SJCRH30 (cell line): ENCODE results near the gene ELFN1. TPM values are rescaled to one million over a fixed set of nuclear protein-coding genes. Genes with fewer than 3 reads are reported as not detected.
A peak's percentile ranks its signal among the peaks of the same experiment; 100 is the strongest.

Experiments
- DNase-seq, 2 experiments: peaks; one replicate each; pipeline ENCODE4 v3.0.0-alpha.2; 2015 to 2020
- H3K27ac ChIP-seq: fragments of 250-450 bp; sonication (Bioruptor Pico); 2 replicates; pipeline ENCODE4 v1.5.1; 2020; ENCODE audit warnings: mild to moderate bottlenecking, moderate library complexity
- H3K27me3 ChIP-seq: fragments of 250-450 bp; sonication (Bioruptor Pico); 2 replicates; pipeline ENCODE4 v1.5.1; 2020; ENCODE audit warnings: mild to moderate bottlenecking, moderate library complexity
- H3K36me3 ChIP-seq: fragments of 250-450 bp; sonication (Bioruptor Pico); 2 replicates; pipeline ENCODE4 v1.5.1; 2020; ENCODE audit warnings: mild to moderate bottlenecking, moderate library complexity
- H3K4me1 ChIP-seq: fragments of 250-450 bp; sonication (Bioruptor Pico); 2 replicates; pipeline ENCODE4 v1.5.1; 2020; ENCODE audit warnings: mild to moderate bottlenecking, moderate library complexity
- H3K4me3 ChIP-seq: fragments of 250-450 bp; sonication (Bioruptor Pico); 2 replicates; pipeline ENCODE4 v1.5.1; 2020; ENCODE audit warnings: mild to moderate bottlenecking, moderate library complexity
- H3K9me3 ChIP-seq: fragments of 250-450 bp; sonication (Bioruptor Pico); replicated peaks from 2 replicates; pipeline ENCODE4 v1.5.1; 2020; ENCODE audit warnings: mild to moderate bottlenecking, moderate library complexity
- total RNA-seq: library from RNA; depleted of rRNA; stranded (reverse); fragments of >200 nt; shearing (Covaris generic); gene quantifications from 2 replicates; pipeline ENCODE4 v1.2.3, GENCODE V29; 2014

Gene ELFN1
- total RNA-seq, 1 experiment from 2014 or later, result 1.7 TPM

DNA sequence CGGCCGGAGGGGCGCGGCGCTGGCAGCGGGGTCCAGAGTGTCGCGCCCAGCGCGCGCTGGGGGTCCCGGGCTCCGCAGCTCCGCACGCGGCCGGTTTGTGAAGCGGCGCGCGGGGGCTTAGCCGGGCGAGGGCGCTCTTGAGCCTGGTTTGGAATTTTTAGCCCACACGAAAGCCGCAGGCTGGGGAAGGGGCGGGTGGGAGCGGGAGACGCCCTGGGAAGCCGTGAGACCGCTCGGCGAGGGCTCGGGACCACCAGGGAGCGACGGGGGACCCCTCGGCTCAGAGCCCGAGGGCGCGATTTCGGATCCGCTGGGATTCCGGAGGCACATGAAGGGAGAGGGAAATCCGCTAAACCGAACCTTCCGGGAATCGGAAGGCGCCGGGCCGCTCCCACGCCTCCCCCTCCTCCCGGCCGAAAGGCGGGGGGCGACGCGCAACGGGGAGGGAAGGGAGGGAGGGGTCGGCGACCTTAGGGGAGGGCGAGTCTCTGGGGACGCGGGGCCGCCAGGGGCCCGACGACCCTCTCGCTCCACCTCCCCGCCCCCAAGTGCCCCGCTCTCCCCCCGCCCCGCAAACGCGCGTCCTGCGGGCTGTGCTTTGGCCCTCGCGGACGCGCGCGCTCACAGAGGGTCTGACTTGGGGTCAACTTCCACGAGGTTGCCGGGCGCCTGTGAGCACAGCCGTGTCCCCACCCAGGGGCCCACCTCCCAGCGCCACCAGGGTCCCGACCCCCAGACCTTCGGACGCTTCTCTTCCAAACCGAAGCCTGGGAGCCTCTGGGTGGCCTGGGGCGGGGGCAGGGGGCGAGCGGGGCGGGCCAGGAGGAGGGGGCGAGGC lies 5.1 kb upstream of the ELFN1 start:
- peak; percentile 34 to 66 for DNase-seq
- H3K36me3 ChIP-seq, result no peaks in the 10 kb centered on the region
- peak overlapping the region; percentile 62 for H3K4me3 ChIP-seq
- H3K27me3 ChIP-seq, result no peaks in the 10 kb centered on the region
- H3K27ac ChIP-seq, result no peak overlapping the region
- no peaks in the 10 kb centered on the region for H3K9me3 ChIP-seq
- no peaks in the 10 kb centered on the region for H3K4me1 ChIP-seq

DNA sequence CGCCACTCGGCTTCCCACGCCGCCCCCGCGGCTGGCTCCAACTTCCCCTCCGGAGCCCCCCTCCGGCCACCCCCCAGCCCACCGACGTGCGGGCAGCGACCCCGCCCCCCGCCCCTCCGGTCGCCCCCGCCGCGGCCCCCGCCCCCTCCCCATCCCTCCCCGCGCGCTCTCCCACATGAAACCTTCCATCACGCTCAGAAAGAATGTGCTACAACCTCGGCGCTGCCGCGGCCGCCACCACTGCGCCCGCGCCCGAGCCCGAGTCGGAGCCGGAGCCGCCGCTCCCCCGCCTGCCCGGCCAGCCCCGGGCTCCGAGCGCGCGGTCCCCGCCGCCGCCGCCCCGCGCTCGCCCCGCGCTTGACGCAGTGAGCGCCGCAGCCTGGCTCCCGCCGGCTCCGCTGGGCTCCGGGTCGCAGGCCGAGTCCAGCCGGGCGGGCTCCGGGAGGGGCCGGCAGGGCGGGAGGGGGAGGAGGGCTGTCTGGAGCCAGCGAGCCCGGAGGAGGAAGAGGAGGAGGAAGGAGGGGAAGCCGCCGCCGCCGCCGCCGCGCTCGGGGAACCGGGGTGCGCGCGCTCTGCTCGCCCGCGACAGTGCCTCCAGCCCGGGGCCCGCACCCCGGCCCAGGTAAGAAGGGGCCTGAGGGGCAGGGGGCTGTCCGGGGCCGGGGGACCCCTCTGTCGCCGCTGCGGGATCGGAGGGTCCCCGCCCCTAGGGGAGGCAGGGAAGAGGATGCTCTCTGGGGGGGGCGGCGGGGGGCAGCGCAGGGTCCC lies 4.3 kb upstream of the ELFN1 start:
- no peaks in the 10 kb centered on the region for H3K27me3 ChIP-seq
- DNase-seq, result no peak
- no peaks in the 10 kb centered on the region for H3K9me3 ChIP-seq
- H3K4me3 ChIP-seq, result peak overlapping the region; percentile 32
- H3K4me1 ChIP-seq, result no peaks in the 10 kb centered on the region
- H3K27ac ChIP-seq, result no peak overlapping the region
- no peaks in the 10 kb centered on the region for H3K36me3 ChIP-seq

DNA sequence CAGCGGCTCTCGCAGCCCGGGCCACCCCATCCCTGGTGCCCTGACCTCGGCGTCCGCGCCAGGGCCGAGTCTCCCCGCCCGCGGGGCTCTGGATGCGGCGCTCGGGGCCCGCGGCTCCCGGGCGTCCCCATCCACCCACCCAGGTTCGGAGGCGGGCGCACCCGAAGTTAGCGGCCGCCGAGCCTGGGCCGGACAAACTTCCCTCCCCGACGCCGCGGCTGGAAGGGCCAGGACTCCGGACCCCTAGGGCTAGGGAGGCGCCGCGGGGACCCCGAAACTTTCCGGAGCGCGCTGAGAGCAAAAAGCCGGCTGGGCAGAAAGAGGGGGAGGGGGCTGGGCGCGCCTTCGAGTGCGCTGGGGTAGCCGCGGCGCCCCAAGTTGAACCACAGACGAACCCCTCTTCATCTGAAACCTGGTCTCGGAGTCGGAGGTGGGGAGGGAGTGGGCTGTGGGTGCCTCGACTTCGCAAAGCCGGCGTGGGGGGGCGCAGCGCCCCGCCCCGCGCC lies 3.7 kb upstream of the ELFN1 start:
- no peak overlapping the region for H3K27ac ChIP-seq
- H3K36me3 ChIP-seq, result no peaks in the 10 kb centered on the region
- no peak for DNase-seq
- no peaks in the 10 kb centered on the region for H3K4me1 ChIP-seq
- H3K4me3 ChIP-seq, result no peak overlapping the region
- no peaks in the 10 kb centered on the region for H3K9me3 ChIP-seq
- no peaks in the 10 kb centered on the region for H3K27me3 ChIP-seq

DNA sequence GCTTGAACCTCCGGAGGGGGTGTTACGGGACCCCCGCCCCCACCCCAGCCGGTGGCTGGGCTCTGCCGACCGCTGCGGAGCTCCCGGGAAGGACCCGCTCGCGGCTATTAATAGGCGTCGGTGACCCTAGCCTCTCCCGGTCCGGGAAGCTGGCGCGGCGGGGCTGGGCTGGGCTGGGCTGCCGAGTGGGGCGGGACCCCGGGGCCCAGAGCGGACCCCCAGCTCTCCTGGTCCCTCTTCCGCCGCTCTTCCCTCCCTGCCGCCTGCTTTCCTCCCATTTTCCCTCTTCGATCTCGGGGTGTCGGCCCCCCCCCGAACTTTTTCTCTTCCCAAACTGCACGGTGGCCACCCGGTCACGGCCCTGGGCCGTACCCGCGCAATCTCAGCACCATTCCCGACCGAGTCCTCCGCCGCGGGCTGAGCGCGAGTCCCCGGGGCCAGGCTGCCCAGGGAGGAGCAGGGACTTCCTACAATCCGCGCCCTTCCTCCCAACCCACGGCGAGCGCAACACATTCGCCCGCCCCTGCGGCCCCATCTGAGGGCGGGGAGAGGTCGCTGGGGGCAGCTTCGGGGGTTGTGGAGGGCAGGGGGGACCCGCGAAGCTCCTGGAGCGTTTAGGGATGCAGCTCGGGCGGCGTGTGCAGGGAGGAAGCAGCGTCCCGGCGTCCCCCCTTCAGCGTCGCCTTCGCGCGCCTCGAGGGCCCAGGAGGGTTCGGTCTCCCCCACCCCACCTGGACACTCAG lies 3.1 kb upstream of the ELFN1 start:
- no peaks in the 10 kb centered on the region for H3K9me3 ChIP-seq
- no peak for DNase-seq
- no peak overlapping the region for H3K4me3 ChIP-seq
- no peaks in the 10 kb centered on the region for H3K27me3 ChIP-seq
- no peaks in the 10 kb centered on the region for H3K36me3 ChIP-seq
- H3K4me1 ChIP-seq, result no peaks in the 10 kb centered on the region
- no peak overlapping the region for H3K27ac ChIP-seq

DNA sequence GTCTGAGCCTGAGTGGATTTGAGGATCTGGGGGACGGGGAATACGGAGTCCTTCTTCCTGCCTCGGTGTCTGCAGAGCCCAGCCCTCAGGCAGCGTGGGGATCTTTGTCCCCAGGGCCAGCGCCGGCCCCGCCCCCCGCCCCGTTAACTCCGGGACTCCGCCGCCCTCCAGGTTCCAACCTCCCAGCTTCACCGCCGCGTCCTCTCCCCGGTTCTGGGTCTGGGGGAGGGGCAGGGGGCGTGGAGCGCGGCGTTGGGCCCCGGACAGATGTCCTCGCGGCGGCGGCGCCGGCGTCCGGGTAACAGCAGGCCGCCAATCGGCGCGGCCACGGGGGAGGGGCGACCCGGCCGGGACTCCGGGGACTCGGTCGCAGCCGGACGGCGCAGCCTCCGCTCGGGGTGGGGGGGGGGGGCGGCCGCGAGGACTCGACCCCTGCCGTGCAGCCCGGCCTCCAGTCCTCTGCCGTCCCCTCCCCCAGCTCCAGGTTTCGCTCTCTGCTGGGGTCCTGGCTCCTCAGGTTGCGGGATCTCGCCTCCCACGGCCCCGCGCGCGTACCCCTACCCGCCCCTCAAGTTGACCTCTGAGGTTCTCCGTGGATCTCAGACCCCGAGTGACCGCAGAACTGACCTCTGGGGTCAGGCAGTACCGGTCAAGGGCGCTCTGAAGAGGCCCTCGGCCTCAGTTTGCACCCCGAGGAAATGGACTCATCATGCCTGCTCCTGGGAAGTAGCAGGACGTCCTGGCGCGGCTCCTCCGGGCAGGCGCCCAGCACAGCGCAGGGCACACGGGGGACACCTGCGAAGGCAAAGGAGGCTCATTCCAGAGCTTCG lies 2.3 kb upstream of the ELFN1 start:
- Histone ChIP-seq H3K9me3 (no peaks in the 10 kb centered on the region), H3K4me1 (no peaks in the 10 kb centered on the region), H3K4me3 (no peak overlapping the region), H3K27ac (no peak overlapping the region), H3K36me3 (no peaks in the 10 kb centered on the region), H3K27me3 (no peaks in the 10 kb centered on the region)
- no peak for DNase-seq

DNA sequence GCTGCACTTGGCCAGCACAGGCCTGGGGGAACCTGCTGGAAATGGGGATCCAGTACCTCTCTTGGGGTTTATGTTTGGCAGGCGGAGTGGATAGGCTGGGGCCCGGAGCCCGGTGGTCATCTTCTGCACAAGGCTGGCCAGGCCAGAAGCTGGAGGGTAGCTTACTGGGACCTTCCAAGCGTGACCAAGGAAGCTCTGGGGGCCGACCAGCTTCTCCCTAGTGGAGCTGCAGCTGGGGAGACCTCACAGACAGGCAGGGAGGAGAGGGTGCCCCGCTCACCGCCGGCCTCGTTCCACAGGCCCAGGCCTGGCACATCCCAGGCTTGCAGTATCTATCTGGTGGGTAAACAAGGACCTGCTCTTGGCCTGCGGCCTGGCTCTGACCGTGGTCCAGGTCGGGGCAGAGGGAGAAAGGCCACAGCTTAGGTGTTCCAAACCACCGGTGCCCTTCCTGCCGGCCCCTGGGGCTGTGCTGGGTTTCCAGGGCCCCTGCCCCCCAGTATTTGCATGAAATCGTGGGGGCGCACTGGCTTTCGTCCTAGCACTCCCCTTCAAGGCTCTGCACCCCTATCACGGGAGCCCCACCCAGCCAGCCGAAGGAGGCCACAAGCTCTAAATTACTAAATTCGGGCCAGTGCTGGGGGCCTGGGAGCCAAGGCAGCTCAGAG lies 1.5 kb upstream of the ELFN1 start:
- no peak overlapping the region for H3K27ac ChIP-seq
- H3K36me3 ChIP-seq, result no peaks in the 10 kb centered on the region
- no peaks in the 10 kb centered on the region for H3K27me3 ChIP-seq
- H3K4me3 ChIP-seq, result no peak overlapping the region
- no peaks in the 10 kb centered on the region for H3K9me3 ChIP-seq
- DNase-seq, result no peak
- H3K4me1 ChIP-seq, result no peaks in the 10 kb centered on the region

DNA sequence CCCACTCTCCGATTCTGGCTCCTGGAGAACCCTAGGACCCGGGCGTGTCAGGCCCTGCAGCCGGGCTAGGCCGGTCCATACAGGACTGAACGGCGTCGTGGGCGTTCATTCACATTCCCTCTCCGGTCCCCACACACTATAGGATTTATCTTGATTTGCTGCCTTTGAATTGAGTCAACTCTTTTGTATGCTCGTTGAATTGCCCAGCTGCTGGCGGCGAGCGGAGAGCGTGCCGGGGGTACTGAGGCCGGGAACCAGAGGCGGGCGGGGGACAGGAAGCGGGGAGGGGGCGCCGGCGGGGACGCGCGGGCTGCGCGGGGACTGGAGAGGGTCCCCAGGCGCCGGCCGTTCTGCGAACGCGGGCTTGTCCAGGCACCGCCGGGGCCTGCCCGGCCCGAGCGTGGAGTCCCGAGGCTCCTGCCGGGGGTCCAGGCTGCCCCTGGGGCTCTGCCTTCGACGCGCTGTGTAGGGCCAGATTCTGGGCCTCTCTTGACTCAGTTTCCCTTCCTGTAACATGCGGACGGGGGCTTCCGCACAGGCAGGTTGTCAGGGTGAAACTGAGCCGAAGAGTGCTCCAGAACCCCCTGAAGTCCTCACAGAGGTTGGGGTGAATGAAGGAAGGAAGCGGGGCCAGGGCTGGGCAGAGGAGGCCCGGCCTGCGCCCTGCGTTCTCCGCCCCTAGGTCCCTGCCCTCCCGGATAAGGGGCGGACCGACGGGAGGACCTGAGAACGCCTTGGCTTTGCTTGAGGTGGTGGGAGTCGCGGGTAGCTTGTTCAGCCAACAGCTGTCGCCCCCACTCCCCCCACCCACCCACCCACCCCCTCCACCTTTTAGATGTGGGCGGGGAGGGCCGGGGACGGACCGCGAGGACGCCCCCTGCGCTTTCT lies 769 bp upstream of the ELFN1 start:
- Histone ChIP-seq H3K27me3 (no peaks in the 10 kb centered on the region), H3K27ac (no peak overlapping the region), H3K4me3 (peak overlapping the region; percentile 68), H3K36me3 (no peaks in the 10 kb centered on the region), H3K9me3 (no peaks in the 10 kb centered on the region), H3K4me1 (no peaks in the 10 kb centered on the region)
- peak; percentile 41 to 46 for DNase-seq

DNA sequence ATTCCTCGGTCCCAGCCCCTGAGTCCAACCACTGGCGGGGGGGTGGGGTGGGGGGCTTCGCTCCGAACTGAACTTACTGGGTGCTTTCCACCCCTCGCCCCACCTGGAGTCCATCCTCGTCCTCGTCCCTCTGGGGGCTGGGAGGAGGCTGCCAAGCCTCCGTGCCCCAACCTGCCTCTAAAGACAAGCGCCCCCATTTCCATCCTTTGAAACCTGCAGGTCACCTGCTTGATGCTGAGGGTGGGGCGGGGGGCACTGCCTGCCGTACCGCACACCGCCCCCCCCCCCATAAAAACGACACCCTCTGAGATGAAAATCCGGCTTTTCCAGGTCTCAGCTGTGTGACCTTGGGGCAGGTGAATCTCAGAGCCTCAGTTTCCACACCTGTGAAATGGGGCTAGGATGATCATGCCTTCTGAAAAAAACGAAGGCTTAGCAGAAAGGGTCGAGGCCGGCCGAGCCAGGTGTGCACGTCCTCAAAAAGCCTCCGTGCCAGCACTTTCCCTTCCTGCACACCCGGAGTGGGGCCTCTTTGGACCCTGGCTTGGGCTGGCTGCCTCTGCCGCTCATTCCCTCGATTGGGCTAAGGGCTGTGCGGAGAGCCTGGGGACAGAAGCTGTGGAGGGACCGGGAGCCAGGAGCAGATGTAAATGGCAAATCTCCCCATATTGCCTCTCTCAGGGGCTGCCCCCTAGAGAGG lies 967 bp downstream of the ELFN1 start:
- no peaks in the 10 kb centered on the region for H3K27me3 ChIP-seq
- H3K4me1 ChIP-seq, result no peaks in the 10 kb centered on the region
- no peak overlapping the region for H3K27ac ChIP-seq
- no peaks in the 10 kb centered on the region for H3K36me3 ChIP-seq
- H3K9me3 ChIP-seq, result no peaks in the 10 kb centered on the region
- H3K4me3 ChIP-seq, result peak overlapping the region; percentile 68
- DNase-seq, result no peak

DNA sequence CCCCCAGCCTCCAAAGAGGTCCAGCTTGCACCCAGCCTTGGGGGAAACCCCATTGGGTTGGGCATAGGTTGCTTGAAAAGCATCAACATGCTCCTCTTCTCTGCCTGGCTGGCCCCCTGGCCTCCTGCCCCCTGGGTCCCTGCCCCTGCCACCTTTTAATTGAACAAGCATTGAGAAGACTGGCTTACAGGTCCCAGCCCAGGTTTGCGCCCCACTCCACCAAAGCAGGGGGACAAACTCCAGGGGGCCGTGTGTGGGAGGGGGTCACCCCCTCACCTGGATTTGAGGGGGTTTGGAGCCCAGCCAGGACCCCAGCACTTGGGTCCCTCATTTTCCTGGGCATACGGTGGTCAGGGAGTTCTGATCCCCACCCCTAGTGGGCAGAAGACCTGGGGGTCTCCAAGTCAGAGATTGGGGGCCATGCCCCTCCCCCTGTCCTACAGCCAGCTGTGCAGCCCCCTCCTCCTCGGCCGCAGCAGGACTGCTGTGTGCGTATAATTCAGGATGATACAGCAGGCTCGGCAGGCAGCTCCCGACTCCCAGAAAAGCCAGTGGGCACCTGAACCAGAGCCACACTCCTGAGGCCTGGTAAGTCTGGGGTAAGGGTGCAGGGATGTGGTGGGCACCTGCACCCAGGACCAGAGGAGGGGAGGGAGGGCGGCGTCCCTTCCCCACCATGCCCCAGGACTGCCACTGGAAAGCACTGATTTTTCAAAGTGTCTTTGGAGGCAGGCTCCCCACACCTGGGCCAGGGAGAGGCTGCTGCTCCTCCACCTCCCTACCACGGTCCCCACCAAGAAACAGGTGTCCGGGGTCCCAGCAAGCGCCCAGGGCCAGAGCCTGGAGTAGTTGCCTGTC lies 1.7 kb downstream of the ELFN1 start:
- H3K9me3 ChIP-seq, result no peaks in the 10 kb centered on the region
- no peaks in the 10 kb centered on the region for H3K36me3 ChIP-seq
- no peak for DNase-seq
- H3K27me3 ChIP-seq, result no peaks in the 10 kb centered on the region
- no peaks in the 10 kb centered on the region for H3K4me1 ChIP-seq
- no peak overlapping the region for H3K4me3 ChIP-seq
- H3K27ac ChIP-seq, result no peak overlapping the region

DNA sequence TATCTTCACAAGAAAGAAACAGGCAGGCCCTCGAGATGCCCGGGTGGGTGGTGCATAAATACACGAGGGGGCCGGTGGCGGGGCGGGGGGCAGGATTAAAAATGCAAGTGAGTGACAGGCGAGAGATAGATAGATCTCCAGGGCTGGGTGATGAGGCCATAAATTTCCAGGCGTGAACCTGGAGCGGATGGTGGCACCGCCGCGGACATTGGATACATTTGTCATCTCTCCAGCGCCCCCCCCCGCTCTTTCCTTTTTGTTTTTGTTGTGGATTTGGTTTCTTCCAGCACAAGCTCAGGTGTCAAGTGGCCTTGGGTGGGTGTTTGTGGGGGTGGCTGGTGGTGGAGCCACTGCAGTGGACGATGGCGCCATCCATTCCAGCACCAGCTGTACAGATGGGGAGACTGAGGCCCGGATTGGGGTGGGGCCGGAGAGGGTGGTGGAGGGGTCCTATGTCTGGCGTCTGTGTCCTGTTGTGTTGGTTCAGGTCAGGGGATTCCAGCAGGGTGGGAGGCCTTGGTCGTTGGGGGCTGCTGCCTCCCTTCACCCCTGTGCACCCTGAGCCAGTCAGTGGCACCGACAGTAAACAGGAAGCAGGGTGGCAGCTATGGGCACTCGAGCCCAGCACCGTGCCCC lies 2.9 kb downstream of the ELFN1 start:
- no peaks in the 10 kb centered on the region for H3K36me3 ChIP-seq
- H3K9me3 ChIP-seq, result no peaks in the 10 kb centered on the region
- no peak overlapping the region for H3K27ac ChIP-seq
- H3K27me3 ChIP-seq, result no peaks in the 10 kb centered on the region
- DNase-seq, result no peak
- H3K4me1 ChIP-seq, result no peaks in the 10 kb centered on the region
- H3K4me3 ChIP-seq, result no peak overlapping the region

DNA sequence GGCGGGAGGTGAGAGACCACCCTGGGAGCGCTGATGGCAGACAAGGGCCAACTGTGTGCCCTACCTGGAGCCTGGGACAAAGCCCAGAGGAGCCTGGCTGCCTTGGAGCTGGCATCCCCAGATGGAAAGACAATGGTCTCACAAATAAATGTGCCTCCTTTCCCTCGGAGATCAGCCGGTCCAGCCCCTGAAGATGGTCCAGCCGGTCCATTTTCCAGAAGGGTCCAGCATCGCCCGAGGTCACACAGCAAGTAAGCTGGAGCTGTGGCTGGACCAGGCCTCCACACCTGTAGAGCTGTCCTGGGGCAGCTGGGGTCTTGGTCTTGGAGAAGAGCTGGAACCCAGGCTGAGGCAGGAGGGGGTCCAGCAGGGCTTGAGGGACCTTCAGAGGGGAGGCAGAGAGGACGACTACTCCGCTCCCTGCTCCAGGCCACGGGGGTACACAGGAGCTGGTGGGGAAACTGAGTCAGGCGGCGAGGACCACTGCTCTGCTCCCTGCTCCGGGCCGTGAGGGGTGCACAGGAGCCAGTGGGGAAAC lies 3.6 kb downstream of the ELFN1 start:
- Histone ChIP-seq H3K27me3 (no peaks in the 10 kb centered on the region), H3K4me3 (no peak overlapping the region), H3K36me3 (no peaks in the 10 kb centered on the region), H3K27ac (no peak overlapping the region), H3K4me1 (no peaks in the 10 kb centered on the region), H3K9me3 (no peaks in the 10 kb centered on the region)
- DNase-seq, result no peak
